ENCODE data around the gene ELMOD2. TPM values are rescaled to one million over a fixed set of nuclear protein-coding genes. Genes with fewer than 3 reads are reported as not detected.

The ELMOD2 gene
- total RNA-seq, 3 donors from 2014 or later, result 11.2 to 13.8 (median 12.1) TPM

Other genes starting within 250 kb of the ELMOD2 start
- gene SCOC, start 150.5 kb upstream of the ELMOD2 start, total RNA-seq, result 10 to 100 TPM; 20.5 to 24.3 (median 23.0) TPM
- not detected for gene CLGN, start 96.5 kb upstream of the ELMOD2 start, total RNA-seq
- not detected for gene MGAT4D, start 25.9 kb upstream of the ELMOD2 start, total RNA-seq
- gene UCP1, start 44.8 kb downstream of the ELMOD2 start, total RNA-seq, result not detected
- under 1 TPM; 0.18 to 0.27 (median 0.18) TPM for gene TBC1D9, start 232.2 kb downstream of the ELMOD2 start, total RNA-seq